DND-41 (cell line): ENCODE measurements around the gene MAN1A1.

ENCODE experiments used
- ATAC-seq: fragments of 200-7000 bp; cut with Tn5 transposase; 3 replicates; pipeline ENCODE4 v1.9.1; 2021; ENCODE audit warnings: low read depth; ENCODE audit not compliant: insufficient read depth
- DNase-seq: peaks from one replicate; pipeline ENCODE4 v3.0.0-alpha.2; 2020
- H2AFZ ChIP-seq: 2 replicates; pipeline ENCODE4 v1.6.0; 2012; ENCODE audit warnings: low read depth, low read length
- H3K27ac ChIP-seq: 2 replicates; pipeline ENCODE4 v1.5.1; 2012; ENCODE audit warnings: low read length, inconsistent platforms
- H3K27me3 ChIP-seq: fragments of 200-600 bp; sonication (generic); 2 replicates; pipeline ENCODE4 v1.6.0; 2012; ENCODE audit warnings: low read length, mild to moderate bottlenecking, inconsistent platforms; ENCODE audit not compliant: insufficient read depth, poor library complexity
- H3K36me3 ChIP-seq: 2 replicates; pipeline ENCODE4 v1.5.1; 2012; ENCODE audit warnings: low read length, inconsistent platforms; ENCODE audit not compliant: insufficient read depth
- H3K4me1 ChIP-seq: 2 replicates; pipeline ENCODE4 v1.5.1; 2012; ENCODE audit warnings: mild to moderate bottlenecking, low read length; ENCODE audit not compliant: insufficient read depth
- H3K4me2 ChIP-seq: 2 replicates; pipeline ENCODE4 v1.6.0; 2012; ENCODE audit warnings: mild to moderate bottlenecking, moderate library complexity, low read length, inconsistent platforms; ENCODE audit not compliant: insufficient read depth
- H3K4me3 ChIP-seq, 2 experiments: fragments of 200-600 bp in 1 of 2; shearing (Covaris generic) in 1 of 2; 2 replicates each; pipeline ENCODE4 v1.5.1; 2012 to 2016; ENCODE audit warnings: inconsistent platforms in 2 of 2, low read length in 2 of 2, mild to moderate bottlenecking in 2 of 2, low read depth in 1 of 2, moderate library complexity in 1 of 2
- H3K79me2 ChIP-seq: 2 replicates; pipeline ENCODE4 v1.6.0; 2012; ENCODE audit warnings: low read length, inconsistent platforms; ENCODE audit not compliant: insufficient read depth
- H3K9ac ChIP-seq: 2 replicates; pipeline ENCODE4 v1.6.0; 2012; ENCODE audit warnings: low read depth, mild to moderate bottlenecking, inconsistent platforms, low read length, moderate library complexity
- H3K9me3 ChIP-seq: 2 replicates; pipeline ENCODE4 v1.5.1; 2012; ENCODE audit warnings: low read length, moderate library complexity, mild to moderate bottlenecking, inconsistent platforms; ENCODE audit not compliant: insufficient read depth, severe bottlenecking
- H4K20me1 ChIP-seq: 2 replicates; pipeline ENCODE4 v1.6.0; 2012; ENCODE audit warnings: low read length; ENCODE audit not compliant: insufficient read depth
- CTCF ChIP-seq: IDR thresholded peaks from 2 replicates; pipeline ENCODE4 v1.5.1; 2012; ENCODE audit warnings: borderline replicate concordance, low read length, moderate library complexity, mild to moderate bottlenecking; ENCODE audit not compliant: poor library complexity, severe bottlenecking; ENCODE audit errors: extremely low read depth
- EZH2 ChIP-seq: IDR thresholded peaks from 3 replicates; pipeline ENCODE4 v1.6.1; 2012; ENCODE audit warnings: borderline replicate concordance, low read depth, mild to moderate bottlenecking, moderate library complexity, low read length, inconsistent platforms; ENCODE audit not compliant: severe bottlenecking

Gene MAN1A1

GRCh38 chr6:119343573-119344146, 5.9 kb downstream of the MAN1A1 start:
- peaks cover 14% of the 10 kb centered on the region for H3K27me3 ChIP-seq
- no peak overlapping the region for H3K27ac ChIP-seq
- no peak overlapping the region for H3K9ac ChIP-seq
- ATAC-seq: no peak
- peak overlapping the region; percentile 99; the same call in 1 of the 2 replicates for H3K4me2 ChIP-seq
- H3K36me3 ChIP-seq: peaks cover 8% of the 10 kb centered on the region
- H4K20me1 ChIP-seq: peaks cover 23% of the 10 kb centered on the region
- TF ChIP-seq EZH2 (no peak), CTCF (no peak)
- no peaks in the 10 kb centered on the region for H3K9me3 ChIP-seq
- no peak overlapping the region for H2AFZ ChIP-seq
- DNase-seq: no peak
- H3K4me1 ChIP-seq: peaks cover 52% of the 10 kb centered on the region
- H3K4me3 ChIP-seq: no peak overlapping the region; a peak in 1 of 4 replicates
- H3K79me2 ChIP-seq: peaks cover 83% of the 10 kb centered on the region

- Histone ChIP-seq H3K79me2 (peaks cover 78% of the 10 kb centered on the region), H2AFZ (no peak overlapping the region), H3K4me1 (peaks cover 52% of the 10 kb centered on the region), H3K4me3 (no peak overlapping the region; a peak in 1 of 4 replicates), H3K27ac (no peak overlapping the region), H3K27me3 (peaks cover 10% of the 10 kb centered on the region), H4K20me1 (peaks cover 20% of the 10 kb centered on the region), H3K36me3 (peaks cover 8% of the 10 kb centered on the region), H3K4me2 (peak overlapping the region; percentile 4; the same call in 1 of the 2 replicates), H3K9me3 (no peaks in the 10 kb centered on the region), H3K9ac (no peak overlapping the region)
- no peak for TF ChIP-seq CTCF
- TF ChIP-seq EZH2: no peak
- ATAC-seq (no peak), DNase-seq (no peak)
These were observed 6.4 kb downstream of the MAN1A1 start for GRCh38 chr6:119343167-119343566.

GRCh38 chr6:119342430-119342829, 7.1 kb downstream of the MAN1A1 start:
- H3K4me2 ChIP-seq: peak overlapping the region; percentile 35; the same call in 1 of the 2 replicates
- no peak overlapping the region for H2AFZ ChIP-seq
- no peaks in the 10 kb centered on the region for H3K9me3 ChIP-seq
- H3K4me3 ChIP-seq: 0 out of 4 replicates have a peak overlapping the region, but pooled peaks of 1 of the 2 experiments have one; percentile 18
- H3K36me3 ChIP-seq: peaks cover 8% of the 10 kb centered on the region
- no peak overlapping the region for H3K27ac ChIP-seq
- peaks cover 16% of the 10 kb centered on the region; the same call in 1 of the 2 replicates for H4K20me1 ChIP-seq
- peaks cover 5% of the 10 kb centered on the region for H3K27me3 ChIP-seq
- ATAC-seq: no peak
- TF ChIP-seq EZH2 (no peak), CTCF (no peak)
- no peak overlapping the region for H3K9ac ChIP-seq
- peaks cover 74% of the 10 kb centered on the region for H3K79me2 ChIP-seq
- peaks cover 47% of the 10 kb centered on the region for H3K4me1 ChIP-seq
- no peak for DNase-seq
